Fibroblast of lung (primary cell): ENCODE measurements around the gene GRAMD4. TPM values are rescaled to one million over a fixed set of nuclear protein-coding genes. Genes with fewer than 3 reads are reported as not detected.

Experiments
- DNase-seq, 2 donors: peaks; one replicate each; pipeline versions ENCODE4 v3.0.0 to v3.0.0-alpha.2; 2010; ENCODE audit warnings: low read depth in 2 of 2
- H2AFZ ChIP-seq: 2 replicates; pipeline ENCODE4 v1.5.1; 2012; ENCODE audit warnings: low read length, control low read depth, inconsistent platforms
- H3K27ac ChIP-seq: 2 replicates; pipeline ENCODE4 v1.5.1; 2011; ENCODE audit warnings: low read length, control low read depth; ENCODE audit not compliant: insufficient read depth
- H3K27me3 ChIP-seq: 2 replicates; pipeline ENCODE4 v1.5.1; 2011; ENCODE audit warnings: mild to moderate bottlenecking, low read length; ENCODE audit not compliant: control insufficient read depth, insufficient read depth
- H3K36me3 ChIP-seq: 2 replicates; pipeline ENCODE4 v1.5.1; 2011; ENCODE audit warnings: low read length; ENCODE audit not compliant: control insufficient read depth, insufficient read depth
- H3K4me1 ChIP-seq: 2 replicates; pipeline ENCODE4 v1.5.1; 2011; ENCODE audit warnings: low read length; ENCODE audit not compliant: control insufficient read depth, insufficient read depth; ENCODE audit errors: extremely low read depth
- H3K4me2 ChIP-seq: 2 replicates; pipeline ENCODE4 v1.5.1; 2011; ENCODE audit warnings: low read length, control low read depth; ENCODE audit not compliant: insufficient read depth; ENCODE audit errors: extremely low read depth
- H3K4me3 ChIP-seq, 4 experiments: fragments of 200-600 bp in 1 of 4; sonication (generic) in 1 of 4; replicated peaks in 1 of 4; 2 replicates each; pipeline ENCODE4 v1.5.1; 2011 to 2016; ENCODE audit warnings: low read length in 4 of 4, low read depth in 3 of 4, mild to moderate bottlenecking in 3 of 4, control low read depth in 2 of 4, inconsistent platforms in 1 of 4, mixed read lengths in 1 of 4; ENCODE audit not compliant: insufficient read depth in 1 of 4; ENCODE audit errors: control extremely low read depth in 1 of 4
- H3K79me2 ChIP-seq: 2 replicates; pipeline ENCODE4 v1.5.1; 2012; ENCODE audit warnings: mild to moderate bottlenecking, low read length, inconsistent platforms; ENCODE audit not compliant: control insufficient read depth, insufficient read depth
- H3K9ac ChIP-seq: 2 replicates; pipeline ENCODE4 v1.5.1; 2011; ENCODE audit warnings: mild to moderate bottlenecking, low read length, control low read depth; ENCODE audit not compliant: insufficient read depth
- H3K9me3 ChIP-seq: 2 replicates; pipeline ENCODE4 v1.5.1; 2012; ENCODE audit warnings: low read depth, low read length; ENCODE audit not compliant: control insufficient read depth, insufficient read depth
- H4K20me1 ChIP-seq: 2 replicates; pipeline ENCODE4 v1.5.1; 2011; ENCODE audit warnings: low read length; ENCODE audit not compliant: control insufficient read depth, insufficient read depth; ENCODE audit errors: extremely low read depth
- EZH2 ChIP-seq: IDR thresholded peaks from 2 replicates; pipeline ENCODE4 v1.5.1; 2012; ENCODE audit warnings: low read length, control low read depth, mild to moderate bottlenecking; ENCODE audit errors: missing control alignments
- polyA plus RNA-seq, 2 donors: library from polyadenylated mRNA; depleted of rRNA in 1 of 2; stranded (reverse) in 1 of 2; unstranded in 1 of 2; fragments of >200 nt; gene quantifications; 2 replicates each; pipeline ENCODE4 v1.2.1, GENCODE V29; 2011 to 2012; ENCODE audit warnings: missing spikeins in 1 of 2
- total RNA-seq: library from RNA; depleted of rRNA; stranded (reverse); fragments of >200 nt; gene quantifications from 2 replicates; pipeline ENCODE4 v1.2.1, GENCODE V29; 2014
- TF ChIP-seq, protein P1 (sequence below), 2 donors: IDR thresholded peaks in 1 of 2; conservative IDR thresholded peaks in 1 of 2; 1 replicate in 1 of 2; 2 replicates in 1 of 2; pipeline ENCODE4 v1.5.1; 2011 to 2012; ENCODE audit warnings: low read length in 2 of 2, control low read depth in 1 of 2, inconsistent platforms in 1 of 2, low read depth in 1 of 2, mild to moderate bottlenecking in 1 of 2

Gene GRAMD4
- total and polyA plus RNA-seq, 2 donors (not counting 1 experiment from before 2014, with no cell fraction given) = 7.5 to 37.3 TPM

GRCh38 chr22:46707305-46707704, 87.1 kb downstream of the GRAMD4 start:
- H3K36me3 ChIP-seq = peaks cover 16% of the 10 kb centered on the region
- H4K20me1 ChIP-seq = no peaks in the 10 kb centered on the region
- TF ChIP-seq EZH2 = no peak
- TF ChIP-seq, protein P1, sequence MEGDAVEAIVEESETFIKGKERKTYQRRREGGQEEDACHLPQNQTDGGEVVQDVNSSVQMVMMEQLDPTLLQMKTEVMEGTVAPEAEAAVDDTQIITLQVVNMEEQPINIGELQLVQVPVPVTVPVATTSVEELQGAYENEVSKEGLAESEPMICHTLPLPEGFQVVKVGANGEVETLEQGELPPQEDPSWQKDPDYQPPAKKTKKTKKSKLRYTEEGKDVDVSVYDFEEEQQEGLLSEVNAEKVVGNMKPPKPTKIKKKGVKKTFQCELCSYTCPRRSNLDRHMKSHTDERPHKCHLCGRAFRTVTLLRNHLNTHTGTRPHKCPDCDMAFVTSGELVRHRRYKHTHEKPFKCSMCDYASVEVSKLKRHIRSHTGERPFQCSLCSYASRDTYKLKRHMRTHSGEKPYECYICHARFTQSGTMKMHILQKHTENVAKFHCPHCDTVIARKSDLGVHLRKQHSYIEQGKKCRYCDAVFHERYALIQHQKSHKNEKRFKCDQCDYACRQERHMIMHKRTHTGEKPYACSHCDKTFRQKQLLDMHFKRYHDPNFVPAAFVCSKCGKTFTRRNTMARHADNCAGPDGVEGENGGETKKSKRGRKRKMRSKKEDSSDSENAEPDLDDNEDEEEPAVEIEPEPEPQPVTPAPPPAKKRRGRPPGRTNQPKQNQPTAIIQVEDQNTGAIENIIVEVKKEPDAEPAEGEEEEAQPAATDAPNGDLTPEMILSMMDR (conservative IDR thresholded peaks at IDR 0.05 in 1 of 2, IDR thresholded peaks at IDR 0.05 in 1 of 2; ENCODE audit: low read depth in 1 of 2, low read length in 2 of 2) = no peak
- no peak overlapping the region for H3K4me3 ChIP-seq
- no peak overlapping the region for H2AFZ ChIP-seq
- H3K4me2 ChIP-seq = no peak overlapping the region
- DNase-seq = no peak
- H3K27me3 ChIP-seq = no peaks in the 10 kb centered on the region
- no peaks in the 10 kb centered on the region for H3K4me1 ChIP-seq
- no peak overlapping the region for H3K27ac ChIP-seq
- H3K9me3 ChIP-seq = no peaks in the 10 kb centered on the region
- H3K9ac ChIP-seq = no peak overlapping the region
- H3K79me2 ChIP-seq = no peaks in the 10 kb centered on the region

DNA sequence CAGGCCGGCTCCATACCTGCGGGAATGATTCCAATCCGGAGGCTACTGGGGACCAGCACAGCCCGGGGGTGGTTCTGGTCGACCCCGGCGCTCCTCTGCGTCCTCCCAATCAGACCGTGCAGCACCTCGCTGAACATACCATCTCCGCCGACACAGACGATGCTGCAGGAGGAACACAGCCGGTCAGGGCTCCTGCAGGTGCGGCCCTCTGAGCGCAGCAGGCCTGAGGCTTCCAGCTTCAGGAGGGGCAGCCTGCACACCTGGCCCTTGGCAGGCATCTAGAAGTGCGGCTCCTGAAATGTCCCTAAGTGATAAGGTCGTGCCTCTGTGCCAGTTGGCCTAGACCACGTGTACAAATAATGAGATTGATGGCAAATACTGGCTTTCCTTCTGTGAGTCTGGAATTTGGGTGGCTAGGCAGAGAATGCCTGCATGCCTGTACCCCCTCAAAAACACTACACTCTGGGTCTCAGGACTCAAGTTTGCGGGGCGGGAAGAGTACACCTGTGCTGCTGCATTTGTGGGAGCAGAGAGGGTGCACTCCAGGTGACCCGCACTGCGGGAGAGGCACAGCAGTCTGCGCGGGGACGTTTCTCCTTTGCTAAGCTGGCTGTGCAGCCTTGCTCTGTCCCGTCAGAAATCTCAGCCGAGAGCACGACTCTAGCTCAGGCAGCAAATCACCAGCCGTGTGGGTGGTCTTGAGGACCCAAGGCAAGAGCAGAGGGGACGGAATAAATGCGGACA, 87.8 kb downstream of the GRAMD4 start:
- H3K36me3 ChIP-seq = peaks cover 16% of the 10 kb centered on the region
- H2AFZ ChIP-seq = no peak overlapping the region
- no peak for DNase-seq
- H3K9me3 ChIP-seq = no peaks in the 10 kb centered on the region
- H3K27me3 ChIP-seq = no peaks in the 10 kb centered on the region
- no peak overlapping the region for H3K9ac ChIP-seq
- no peaks in the 10 kb centered on the region for H4K20me1 ChIP-seq
- no peaks in the 10 kb centered on the region for H3K79me2 ChIP-seq
- no peak overlapping the region for H3K27ac ChIP-seq
- TF ChIP-seq, protein P1 (conservative IDR thresholded peaks at IDR 0.05 in 1 of 2, IDR thresholded peaks at IDR 0.05 in 1 of 2; ENCODE audit: low read depth in 1 of 2, low read length in 2 of 2) = no peak
- no peak for TF ChIP-seq EZH2
- no peak overlapping the region for H3K4me2 ChIP-seq
- H3K4me3 ChIP-seq = no peak overlapping the region
- no peaks in the 10 kb centered on the region for H3K4me1 ChIP-seq

GRCh38 chr22:46708766-46709330, 88.7 kb downstream of the GRAMD4 start:
- Histone ChIP-seq H3K27ac (no peak overlapping the region), H3K4me2 (no peak overlapping the region), H4K20me1 (no peaks in the 10 kb centered on the region), H3K4me3 (no peak overlapping the region), H3K27me3 (no peaks in the 10 kb centered on the region), H3K36me3 (peaks cover 16% of the 10 kb centered on the region), H3K4me1 (no peaks in the 10 kb centered on the region), H3K79me2 (peaks cover 4% of the 10 kb centered on the region), H2AFZ (no peak overlapping the region), H3K9ac (no peak overlapping the region), H3K9me3 (no peaks in the 10 kb centered on the region)
- no peak for DNase-seq
- TF ChIP-seq, protein P1 (conservative IDR thresholded peaks at IDR 0.05 in 1 of 2, IDR thresholded peaks at IDR 0.05 in 1 of 2; ENCODE audit: low read depth in 1 of 2, low read length in 2 of 2) = no peak
- TF ChIP-seq EZH2 = no peak
